ENCODE results near the gene THSD1. TPM values are rescaled to one million over a fixed set of nuclear protein-coding genes. Genes with fewer than 3 reads are reported as not detected.
A peak's percentile ranks its signal among the peaks of the same experiment; 100 is the strongest.
"Not testable (repeated sequence)": the region's sequence is repeated elsewhere in the genome, so short reads cannot be mapped to it uniquely, and the experiment has no call there.

Gene THSD1
- total and polyA plus RNA-seq, 4 donors: 0.74 to 2.8 (median 1.4) TPM

DNA sequence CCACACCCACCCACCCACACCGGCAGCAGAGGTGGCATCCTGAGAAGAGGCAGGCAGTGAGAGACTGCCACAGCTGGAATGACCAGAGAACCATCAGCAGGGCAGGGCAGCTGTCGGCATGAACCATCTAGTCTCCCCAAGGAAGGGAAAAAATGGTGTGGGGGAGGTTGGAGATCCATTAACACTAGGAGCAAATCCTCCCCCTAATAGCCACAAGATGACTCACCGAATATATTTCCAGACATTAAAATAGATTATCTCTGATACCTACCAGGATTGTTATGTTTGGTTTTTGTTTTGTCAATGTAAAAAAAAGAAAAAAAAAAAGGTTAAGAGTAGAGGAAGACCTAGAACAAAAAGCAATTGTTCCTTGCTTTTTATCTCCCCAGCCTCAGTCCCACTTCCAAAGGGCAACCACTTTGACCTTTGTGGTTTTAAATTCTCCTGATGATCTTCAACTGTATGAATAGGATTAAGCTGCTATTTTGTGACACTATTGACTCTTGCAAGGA lies 34.2 kb downstream of the THSD1 start:
- TF ChIP-seq TAF1 (conservative IDR thresholded peaks at IDR 0.05) (no peak), ATF3 (IDR thresholded peaks at IDR 0.05) (no peak), NR2F2 (IDR thresholded peaks at IDR 0.05) (peak; percentile 36)
- TF ChIP-seq, protein P1, sequence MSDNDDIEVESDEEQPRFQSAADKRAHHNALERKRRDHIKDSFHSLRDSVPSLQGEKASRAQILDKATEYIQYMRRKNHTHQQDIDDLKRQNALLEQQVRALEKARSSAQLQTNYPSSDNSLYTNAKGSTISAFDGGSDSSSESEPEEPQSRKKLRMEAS (IDR thresholded peaks at IDR 0.05): no peak
- no peak for DNase-seq (ENCODE audit: low spot score)
- Histone ChIP-seq H3K27ac (ENCODE audit: low read depth in 1 of 2, low read length in 2 of 2) (no peak overlapping the region), H3K27me3 (ENCODE audit: control insufficient read depth in 4 of 4, insufficient read depth in 4 of 4, low read length in 3 of 4) (no peaks in the 10 kb centered on the region), H3K4me3 (ENCODE audit: low read depth in 1 of 3, low read length in 3 of 3) (no peak overlapping the region), H3K9ac (ENCODE audit: low read depth in 1 of 2, low read length in 2 of 2) (no peak overlapping the region), H3K4me1 (ENCODE audit: control insufficient read depth in 4 of 4, insufficient read depth in 4 of 4, low read length in 3 of 4) (peaks cover 6 to 16% (median 10%) of the 10 kb centered on the region in 4 donors), H3K36me3 (ENCODE audit: control insufficient read depth in 4 of 4, insufficient read depth in 3 of 4, low read depth in 1 of 4, low read length in 3 of 4) (no peaks in the 10 kb centered on the region), H3K9me3 (ENCODE audit: control insufficient read depth in 4 of 4, low read length in 3 of 4) (no peaks in the 10 kb centered on the region)
- WGBS: 77% methylated on average over 3 of the region's 3 CpGs

DNA sequence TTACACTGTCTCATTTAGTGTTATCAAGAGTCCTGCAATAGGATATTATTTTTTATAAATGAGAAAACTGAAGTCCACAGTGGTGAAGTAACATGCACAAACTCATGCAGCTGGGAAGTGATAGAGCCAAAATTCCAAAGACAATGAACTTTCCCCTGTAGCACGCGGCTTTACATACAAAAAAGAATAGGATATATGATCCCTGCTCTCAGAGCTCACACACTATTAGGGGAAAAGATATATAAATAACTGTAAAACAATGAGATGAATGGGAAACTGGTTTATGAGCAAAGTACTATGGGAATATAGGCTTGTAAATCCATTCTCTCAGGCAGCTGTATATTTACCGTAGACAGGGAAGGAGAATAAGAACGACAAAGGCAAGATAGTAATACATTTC lies 39.7 kb downstream of the THSD1 start:
- H3K9me3 ChIP-seq (ENCODE audit: control insufficient read depth in 4 of 4, low read length in 3 of 4): no peaks in the 10 kb centered on the region
- no peak for DNase-seq (ENCODE audit: low spot score)
- 89% methylated on average over 4 of the region's 4 CpGs for WGBS

GRCh38 chr13:52362169-52362887 lies 43.6 kb downstream of the THSD1 start:
- not testable (repeated sequence) for H3K36me3 ChIP-seq (ENCODE audit: control insufficient read depth in 4 of 4, insufficient read depth in 3 of 4, low read depth in 1 of 4, low read length in 3 of 4); H3K9ac ChIP-seq (ENCODE audit: low read depth in 1 of 2, low read length in 2 of 2); H3K4me3 ChIP-seq (ENCODE audit: low read depth in 1 of 3, low read length in 3 of 3); DNase-seq (ENCODE audit: low spot score); H3K4me1 ChIP-seq (ENCODE audit: control insufficient read depth in 4 of 4, insufficient read depth in 4 of 4, low read length in 3 of 4); H3K27ac ChIP-seq (ENCODE audit: low read depth in 1 of 2, low read length in 2 of 2); H3K27me3 ChIP-seq (ENCODE audit: control insufficient read depth in 4 of 4, insufficient read depth in 4 of 4, low read length in 3 of 4); H3K9me3 ChIP-seq (ENCODE audit: control insufficient read depth in 4 of 4, low read length in 3 of 4)
- 86% methylated on average over 5 of the region's 6 CpGs for WGBS

More for the DNA sequence above, 39.7 kb downstream of the THSD1 start:
- Histone ChIP-seq H3K9ac (ENCODE audit: low read depth in 1 of 2, low read length in 2 of 2) (no peak overlapping the region), H3K27me3 (ENCODE audit: control insufficient read depth in 4 of 4, insufficient read depth in 4 of 4, low read length in 3 of 4) (no peaks in the 10 kb centered on the region), H3K4me1 (ENCODE audit: control insufficient read depth in 4 of 4, insufficient read depth in 4 of 4, low read length in 3 of 4) (no peaks in the 10 kb centered on the region), H3K27ac (ENCODE audit: low read depth in 1 of 2, low read length in 2 of 2) (no peak overlapping the region), H3K4me3 (ENCODE audit: low read depth in 1 of 3, low read length in 3 of 3) (no peak overlapping the region), H3K36me3 (ENCODE audit: control insufficient read depth in 4 of 4, insufficient read depth in 3 of 4, low read depth in 1 of 4, low read length in 3 of 4) (no peaks in the 10 kb centered on the region)
- no peak for TF ChIP-seq NR2F2 (IDR thresholded peaks at IDR 0.05)
- TF ChIP-seq RAD21 (IDR thresholded peaks at IDR 0.05): no peak
- TF ChIP-seq FOXA2 (IDR thresholded peaks at IDR 0.05): no peak
- no peak for TF ChIP-seq HNF4G (IDR thresholded peaks at IDR 0.05)
- TF ChIP-seq RXRA (IDR thresholded peaks at IDR 0.05): no peak
- TF ChIP-seq YY1 (IDR thresholded peaks at IDR 0.05): no peak
- no peak for TF ChIP-seq FOXA1 (IDR thresholded peaks at IDR 0.05)
- TF ChIP-seq SP1 (IDR thresholded peaks at IDR 0.05): no peak
- TF ChIP-seq ATF3 (IDR thresholded peaks at IDR 0.05): no peak

GRCh38 chr13:52361225-52361624 lies 44.7 kb downstream of the THSD1 start:
- Histone ChIP-seq H3K36me3 (ENCODE audit: control insufficient read depth in 4 of 4, insufficient read depth in 3 of 4, low read depth in 1 of 4, low read length in 3 of 4) (no peaks in the 10 kb centered on the region), H3K4me1 (ENCODE audit: control insufficient read depth in 4 of 4, insufficient read depth in 4 of 4, low read length in 3 of 4) (peaks cover 0 to 3% (median 1%) of the 10 kb centered on the region in 4 donors), H3K9ac (ENCODE audit: low read depth in 1 of 2, low read length in 2 of 2) (no peak overlapping the region), H3K27ac (ENCODE audit: low read depth in 1 of 2, low read length in 2 of 2) (no peak overlapping the region), H3K4me3 (ENCODE audit: low read depth in 1 of 3, low read length in 3 of 3) (no peak overlapping the region), H3K27me3 (ENCODE audit: control insufficient read depth in 4 of 4, insufficient read depth in 4 of 4, low read length in 3 of 4) (no peaks in the 10 kb centered on the region), H3K9me3 (ENCODE audit: control insufficient read depth in 4 of 4, low read length in 3 of 4) (no peaks in the 10 kb centered on the region)
- 90% methylated on average over 4 of the region's 4 CpGs for WGBS
- DNase-seq (ENCODE audit: low spot score): no peak
- TF ChIP-seq NR2F2 (IDR thresholded peaks at IDR 0.05) (no peak), YY1 (IDR thresholded peaks at IDR 0.05) (no peak), RXRA (IDR thresholded peaks at IDR 0.05) (no peak), GABPA (IDR thresholded peaks at IDR 0.05 in 1 of 2, conservative IDR thresholded peaks at IDR 0.05 in 1 of 2) (no peak), HNF4G (IDR thresholded peaks at IDR 0.05) (no peak), EGR1 (IDR thresholded peaks at IDR 0.05; ENCODE audit: low read depth in 2 of 2) (no peak), TAF1 (conservative IDR thresholded peaks at IDR 0.05) (no peak), HNF4A (conservative IDR thresholded peaks at IDR 0.05) (no peak), SP1 (IDR thresholded peaks at IDR 0.05) (no peak), FOXA1 (IDR thresholded peaks at IDR 0.05) (no peak), RAD21 (IDR thresholded peaks at IDR 0.05) (no peak), JUND (IDR thresholded peaks at IDR 0.05) (no peak)
- TF ChIP-seq, protein P2, sequence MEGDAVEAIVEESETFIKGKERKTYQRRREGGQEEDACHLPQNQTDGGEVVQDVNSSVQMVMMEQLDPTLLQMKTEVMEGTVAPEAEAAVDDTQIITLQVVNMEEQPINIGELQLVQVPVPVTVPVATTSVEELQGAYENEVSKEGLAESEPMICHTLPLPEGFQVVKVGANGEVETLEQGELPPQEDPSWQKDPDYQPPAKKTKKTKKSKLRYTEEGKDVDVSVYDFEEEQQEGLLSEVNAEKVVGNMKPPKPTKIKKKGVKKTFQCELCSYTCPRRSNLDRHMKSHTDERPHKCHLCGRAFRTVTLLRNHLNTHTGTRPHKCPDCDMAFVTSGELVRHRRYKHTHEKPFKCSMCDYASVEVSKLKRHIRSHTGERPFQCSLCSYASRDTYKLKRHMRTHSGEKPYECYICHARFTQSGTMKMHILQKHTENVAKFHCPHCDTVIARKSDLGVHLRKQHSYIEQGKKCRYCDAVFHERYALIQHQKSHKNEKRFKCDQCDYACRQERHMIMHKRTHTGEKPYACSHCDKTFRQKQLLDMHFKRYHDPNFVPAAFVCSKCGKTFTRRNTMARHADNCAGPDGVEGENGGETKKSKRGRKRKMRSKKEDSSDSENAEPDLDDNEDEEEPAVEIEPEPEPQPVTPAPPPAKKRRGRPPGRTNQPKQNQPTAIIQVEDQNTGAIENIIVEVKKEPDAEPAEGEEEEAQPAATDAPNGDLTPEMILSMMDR (IDR thresholded peaks at IDR 0.05; ENCODE audit: low read depth, low read length, missing input control): no peak
- TF ChIP-seq, protein P3, sequence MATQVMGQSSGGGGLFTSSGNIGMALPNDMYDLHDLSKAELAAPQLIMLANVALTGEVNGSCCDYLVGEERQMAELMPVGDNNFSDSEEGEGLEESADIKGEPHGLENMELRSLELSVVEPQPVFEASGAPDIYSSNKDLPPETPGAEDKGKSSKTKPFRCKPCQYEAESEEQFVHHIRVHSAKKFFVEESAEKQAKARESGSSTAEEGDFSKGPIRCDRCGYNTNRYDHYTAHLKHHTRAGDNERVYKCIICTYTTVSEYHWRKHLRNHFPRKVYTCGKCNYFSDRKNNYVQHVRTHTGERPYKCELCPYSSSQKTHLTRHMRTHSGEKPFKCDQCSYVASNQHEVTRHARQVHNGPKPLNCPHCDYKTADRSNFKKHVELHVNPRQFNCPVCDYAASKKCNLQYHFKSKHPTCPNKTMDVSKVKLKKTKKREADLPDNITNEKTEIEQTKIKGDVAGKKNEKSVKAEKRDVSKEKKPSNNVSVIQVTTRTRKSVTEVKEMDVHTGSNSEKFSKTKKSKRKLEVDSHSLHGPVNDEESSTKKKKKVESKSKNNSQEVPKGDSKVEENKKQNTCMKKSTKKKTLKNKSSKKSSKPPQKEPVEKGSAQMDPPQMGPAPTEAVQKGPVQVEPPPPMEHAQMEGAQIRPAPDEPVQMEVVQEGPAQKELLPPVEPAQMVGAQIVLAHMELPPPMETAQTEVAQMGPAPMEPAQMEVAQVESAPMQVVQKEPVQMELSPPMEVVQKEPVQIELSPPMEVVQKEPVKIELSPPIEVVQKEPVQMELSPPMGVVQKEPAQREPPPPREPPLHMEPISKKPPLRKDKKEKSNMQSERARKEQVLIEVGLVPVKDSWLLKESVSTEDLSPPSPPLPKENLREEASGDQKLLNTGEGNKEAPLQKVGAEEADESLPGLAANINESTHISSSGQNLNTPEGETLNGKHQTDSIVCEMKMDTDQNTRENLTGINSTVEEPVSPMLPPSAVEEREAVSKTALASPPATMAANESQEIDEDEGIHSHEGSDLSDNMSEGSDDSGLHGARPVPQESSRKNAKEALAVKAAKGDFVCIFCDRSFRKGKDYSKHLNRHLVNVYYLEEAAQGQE (IDR thresholded peaks at IDR 0.05): no peak

Data from liver (tissue), 9 donors.